CD4-positive, alpha-beta T cell (primary cell): ENCODE results near the gene MYO18A. TPM values are rescaled to one million over a fixed set of nuclear protein-coding genes. Genes with fewer than 3 reads are reported as not detected.

Source experiments
- ATAC-seq: fragments of 200-7000 bp; cut with Tn5 transposase; one replicate; pipeline ENCODE4 v1.10.0; 2022; ENCODE audit warnings: mild to moderate bottlenecking; ENCODE audit not compliant: poor library complexity
- CTCF ChIA-PET: fragments of 350-600 bp; sonication (Branson Sonifier 250); formaldehyde crosslinking; loops from one replicate; lab custom pipeline; 2021; ENCODE audit warnings: antibody characterized with exemption, inconsistent platforms; lab: Charles Lee
- POLR2A ChIA-PET: fragments of 350-600 bp; sonication (Branson Sonifier 250); formaldehyde crosslinking; loops from one replicate; lab custom pipeline; 2021; ENCODE audit warnings: antibody characterized with exemption, inconsistent platforms; lab: Charles Lee
- DNase-seq, 14 experiments: peaks; one replicate each; pipeline ENCODE4 v3.0.0-alpha.2; 2013 to 2020; ENCODE audit warnings: mixed read lengths in 2 of 14
- H3K27ac ChIP-seq, 2 donors: one replicate each; pipeline versions ENCODE4 v1.5.1 to v1.7.0; 2013; ENCODE audit warnings: low read length in 2 of 2, low read depth in 1 of 2, mild to moderate bottlenecking in 1 of 2
- H3K27me3 ChIP-seq, 2 experiments: 1 replicate in 1 of 2; 2 replicates in 1 of 2; pipeline versions ENCODE4 v1.6.1 to v1.7.0; 2013; ENCODE audit warnings: low read length in 2 of 2, control low read depth in 1 of 2, mild to moderate bottlenecking in 1 of 2, moderate library complexity in 1 of 2; ENCODE audit not compliant: insufficient read depth in 2 of 2, control insufficient read depth in 1 of 2
- H3K36me3 ChIP-seq: one replicate; pipeline ENCODE4 v1.6.1; 2013; ENCODE audit warnings: low read length, control low read depth; ENCODE audit not compliant: insufficient read depth
- H3K4me1 ChIP-seq: one replicate; pipeline ENCODE4 v1.6.1; 2013; ENCODE audit warnings: low read length, control low read depth; ENCODE audit not compliant: insufficient read depth
- H3K4me3 ChIP-seq: one replicate; pipeline ENCODE4 v1.5.1; 2013; ENCODE audit warnings: mild to moderate bottlenecking, low read length, moderate library complexity
- H3K9me3 ChIP-seq, 2 experiments: 1 replicate in 1 of 2; 2 replicates in 1 of 2; pipeline versions ENCODE4 v1.6.1 to v1.7.0; 2013; ENCODE audit warnings: low read length in 2 of 2, mild to moderate bottlenecking in 2 of 2, control low read depth in 1 of 2, moderate library complexity in 1 of 2; ENCODE audit not compliant: control insufficient read depth in 1 of 2, insufficient read depth in 1 of 2
- H3K27ac Mint-ChIP-seq: one replicate; pipeline ENCODE4 v1.8.0; 2020; ENCODE audit warnings: mixed read lengths
- H3K27me3 Mint-ChIP-seq: one replicate; pipeline ENCODE4 v1.8.0; 2021; ENCODE audit warnings: mixed read lengths
- H3K36me3 Mint-ChIP-seq: one replicate; pipeline ENCODE4 v1.8.0; 2021; ENCODE audit warnings: low read depth, mixed read lengths
- H3K4me1 Mint-ChIP-seq: one replicate; pipeline ENCODE4 v1.8.0; 2021; ENCODE audit warnings: low read depth, mixed read lengths
- H3K4me3 Mint-ChIP-seq: one replicate; pipeline ENCODE4 v1.8.0; 2020; ENCODE audit warnings: mild to moderate bottlenecking, mixed read lengths
- H3K9me3 Mint-ChIP-seq: one replicate; pipeline ENCODE4 v1.8.0; 2020; ENCODE audit warnings: mixed read lengths
- CTCF ChIP-seq: fragments of 200-600 bp; IDR thresholded peaks from one replicate; pipeline ENCODE4 v1.8.0; 2022; ENCODE audit warnings: antibody characterized with exemption, mild to moderate bottlenecking
- intact Hi-C, 2 experiments: fragments of 100-400 bp; cut with DNase I in 1 of 2; cut with micrococcal nuclease in 1 of 2; formaldehyde crosslinking; loops; one replicate each; pipeline versions ENCODE4 v1.15.1 to v1.9.0; 2023 to 2025; cut with DNase I, micrococcal nuclease
- total RNA-seq, 174 experiments: library from RNA in 2 of 174; stranded (reverse) in 2 of 174; gene quantifications; one replicate each; pipeline ENCODE4 v1.2.3 and lab custom pipeline; 2021 to 2026

MYO18A gene
- total RNA-seq, 2 experiments from 2014 or later, result 87.0 to 90.1 TPM

GRCh38 chr17:29086628-29087332 lies 93.4 kb downstream of the MYO18A start:
- H3K9me3 ChIP-seq, result no peaks in the 10 kb centered on the region
- ChIA-PET CTCF (no interaction called here), POLR2A (no interaction called here)
- no peaks in the 10 kb centered on the region for H3K27me3 Mint-ChIP-seq
- no peaks in the 10 kb centered on the region for H3K4me1 ChIP-seq
- H3K36me3 ChIP-seq, result peaks cover 87% of the 10 kb centered on the region
- intact Hi-C loops, result no loop called here
- no peak for TF ChIP-seq CTCF
- no peak overlapping the region for H3K27ac Mint-ChIP-seq
- H3K4me1 Mint-ChIP-seq, result no peaks in the 10 kb centered on the region
- H3K36me3 Mint-ChIP-seq, result peaks cover 85% of the 10 kb centered on the region
- DNase-seq, result no peak
- ATAC-seq, result no peak
- H3K9me3 Mint-ChIP-seq, result no peaks in the 10 kb centered on the region
- H3K4me3 Mint-ChIP-seq, result no peak overlapping the region
- no peaks in the 10 kb centered on the region for H3K27me3 ChIP-seq
- H3K4me3 ChIP-seq, result no peak overlapping the region
- H3K27ac ChIP-seq, result no peak overlapping the region

- Histone ChIP-seq H3K27ac (no peak overlapping the region), H3K4me1 (no peaks in the 10 kb centered on the region), H3K4me3 (no peak overlapping the region), H3K36me3 (peaks cover 84% of the 10 kb centered on the region), H3K9me3 (no peaks in the 10 kb centered on the region), H3K27me3 (no peaks in the 10 kb centered on the region)
- no peak overlapping the region for H3K27ac Mint-ChIP-seq
- ATAC-seq (no peak), DNase-seq (no peak)
- POLR2A ChIA-PET, result no interaction called here
- no peak overlapping the region for H3K4me3 Mint-ChIP-seq
- CTCF ChIA-PET, result no interaction called here
- no peaks in the 10 kb centered on the region for H3K9me3 Mint-ChIP-seq
- H3K4me1 Mint-ChIP-seq, result no peaks in the 10 kb centered on the region
- H3K27me3 Mint-ChIP-seq, result no peaks in the 10 kb centered on the region
- no peak for TF ChIP-seq CTCF
- intact Hi-C loops, result no loop called here
- peaks cover 81% of the 10 kb centered on the region for H3K36me3 Mint-ChIP-seq
Measured at GRCh38 chr17:29085223-29085622, 95.0 kb downstream of the MYO18A start.

GRCh38 chr17:29084541-29085146 lies 95.6 kb downstream of the MYO18A start:
- no peak overlapping the region for H3K27ac Mint-ChIP-seq
- Histone ChIP-seq H3K4me1 (no peaks in the 10 kb centered on the region), H3K36me3 (peaks cover 84% of the 10 kb centered on the region), H3K27ac (no peak overlapping the region), H3K27me3 (no peaks in the 10 kb centered on the region), H3K4me3 (no peak overlapping the region), H3K9me3 (no peaks in the 10 kb centered on the region)
- no peak for TF ChIP-seq CTCF
- POLR2A ChIA-PET, result no interaction called here
- intact Hi-C loops, result no loop called here
- no peaks in the 10 kb centered on the region for H3K27me3 Mint-ChIP-seq
- no peaks in the 10 kb centered on the region for H3K9me3 Mint-ChIP-seq
- no peak for ATAC-seq
- DNase-seq, result no peak
- CTCF ChIA-PET, result no interaction called here
- H3K36me3 Mint-ChIP-seq, result peaks cover 76% of the 10 kb centered on the region
- H3K4me1 Mint-ChIP-seq, result no peaks in the 10 kb centered on the region
- no peak overlapping the region for H3K4me3 Mint-ChIP-seq
